A549 (cell line): ENCODE measurements around the gene CALML5. TPM values are rescaled to one million over a fixed set of nuclear protein-coding genes. Genes with fewer than 3 reads are reported as not detected.

Experiments
- ATAC-seq, 2 experiments: fragments of 200-7000 bp in 1 of 2; fragments of >200 bp in 1 of 2; cut with Nextera tagmentation in 1 of 2; cut with Tn5 transposase in 1 of 2; 3 replicates each; pipeline versions ENCODE4 v1.8.0 to v1.9.1; 2018 to 2020; ENCODE audit warnings: mild to moderate bottlenecking in 1 of 2, moderate library complexity in 1 of 2
- CTCF ChIA-PET: fragments of 300-600 bp; sonication (Branson Sonifier 250); formaldehyde crosslinking; extraction: SDS; loops from one replicate; lab custom pipeline; 2021; ENCODE audit warnings: antibody characterized with exemption, inconsistent platforms; lab: Yijun Ruan, JAX
- POLR2A ChIA-PET: fragments of 350-600 bp; formaldehyde crosslinking; extraction: SDS; loops from one replicate; lab custom pipeline; 2021; ENCODE audit warnings: antibody characterized with exemption, inconsistent platforms; lab: Yijun Ruan, JAX
- DNase-seq, 2 experiments: peaks; one replicate each; pipeline versions ENCODE4 v3.0.0 to v3.0.0-alpha.2; 2011 to 2016; ENCODE audit warnings: low read depth in 1 of 2, low spot score in 1 of 2
- FAIRE-seq: peaks from 2 replicates; lab custom pipeline; 2011; peaks lifted over from hg19 to GRCh38; lab: Jason Lieb, UNC
- H3K27ac ChIP-seq, 2 experiments: fragments of >200 bp; sonication (Bioruptor Twin); formaldehyde crosslinking; 3 replicates each; pipeline ENCODE4 v1.5.1; 2016 to 2017
- H3K4me1 ChIP-seq: fragments of >200 bp; sonication (Bioruptor Twin); formaldehyde crosslinking; 3 replicates; pipeline ENCODE4 v1.6.1; 2016
- H3K4me2 ChIP-seq: fragments of >200 bp; sonication (Bioruptor Twin); formaldehyde crosslinking; 3 replicates; pipeline ENCODE4 v1.6.1; 2016
- H3K4me3 ChIP-seq: fragments of >200 bp; sonication (Bioruptor Twin); formaldehyde crosslinking; 3 replicates; pipeline ENCODE4 v1.5.1; 2016
- H3K9me3 ChIP-seq: fragments of >200 bp; sonication (Bioruptor Twin); formaldehyde crosslinking; 3 replicates; pipeline ENCODE4 v1.6.1; 2016
- EHF ChIP-seq: fragments of 250-450 bp; sonication (Bioruptor Pico); IDR thresholded peaks from 2 replicates; pipeline ENCODE4 v1.5.0; 2020; ENCODE audit warnings: mild to moderate bottlenecking
- EHMT2 ChIP-seq: fragments of 200-600 bp; sonication (generic); IDR thresholded peaks from 2 replicates; pipeline ENCODE4 v1.6.1; 2016; ENCODE audit warnings: antibody characterized with exemption, low read depth, mild to moderate bottlenecking, moderate library complexity
- EP300 ChIP-seq, 2 experiments: fragments of >200 bp; sonication (Bioruptor Twin); formaldehyde crosslinking; IDR thresholded peaks; 2 replicates in 1 of 2; 3 replicates in 1 of 2; pipeline ENCODE4 v1.6.1; 2016 to 2017
- FOSL2 ChIP-seq, 2 experiments: fragments of 450-650 bp in 1 of 2; fragments of >200 bp in 1 of 2; sonication (Bioruptor Twin) in 1 of 2; formaldehyde crosslinking; IDR thresholded peaks; 2 replicates each; pipeline versions ENCODE4 v1.5.0 to v1.6.1; 2016 to 2020; ENCODE audit warnings: mild to moderate bottlenecking in 1 of 2, moderate library complexity in 1 of 2
- HES2 ChIP-seq: fragments of >200 bp; sonication (Bioruptor Twin); formaldehyde crosslinking; IDR thresholded peaks from 2 replicates; pipeline ENCODE4 v1.6.1; 2016
- HMGXB4 ChIP-seq: fragments of 250-450 bp; sonication (Bioruptor Pico); IDR thresholded peaks from 2 replicates; pipeline ENCODE4 v1.5.0; 2021; ENCODE audit warnings: mild to moderate bottlenecking, moderate library complexity, borderline replicate concordance
- HOXA7 ChIP-seq: fragments of 250-450 bp; sonication (Bioruptor Pico); IDR thresholded peaks from 2 replicates; pipeline ENCODE4 v1.5.0; 2020; ENCODE audit warnings: mild to moderate bottlenecking, moderate library complexity
- HOXB13 ChIP-seq: fragments of 250-450 bp; sonication (Bioruptor Pico); IDR thresholded peaks from 2 replicates; pipeline ENCODE4 v1.5.0; 2020; ENCODE audit warnings: low read depth, mild to moderate bottlenecking, moderate library complexity
- HOXB5 ChIP-seq: fragments of 250-450 bp; sonication (Bioruptor Pico); IDR thresholded peaks from 2 replicates; pipeline ENCODE4 v1.5.0; 2020; ENCODE audit warnings: mild to moderate bottlenecking, moderate library complexity
- JUN ChIP-seq, 2 experiments: fragments of >200 bp; sonication (Bioruptor Twin); formaldehyde crosslinking; IDR thresholded peaks; 2 replicates in 1 of 2; 3 replicates in 1 of 2; pipeline ENCODE4 v1.6.1; 2016 to 2017
- KDM5A ChIP-seq: fragments of 200-600 bp; sonication (generic); IDR thresholded peaks from 2 replicates; pipeline ENCODE4 v1.6.1; 2016; ENCODE audit warnings: antibody characterized with exemption, mild to moderate bottlenecking
- MAFK ChIP-seq: fragments of 450-650 bp; IDR thresholded peaks from 2 replicates; pipeline ENCODE4 v1.6.1; 2014; ENCODE audit not compliant: partially characterized antibody
- MAX ChIP-seq: IDR thresholded peaks from 2 replicates; pipeline ENCODE4 v1.6.1; 2012
- MYC ChIP-seq: IDR thresholded peaks from 2 replicates; pipeline ENCODE4 v1.6.1; 2012; ENCODE audit warnings: mild to moderate bottlenecking, inconsistent platforms, low read length, improper control_type of control experiment, borderline replicate concordance
- NFE2L2 ChIP-seq: fragments of 150-350 bp; conservative IDR thresholded peaks from 2 replicates; pipeline ENCODE4 v1.6.1; 2014; ENCODE audit warnings: low read length
- NR3C1 ChIP-seq: fragments of >200 bp; sonication (Bioruptor Twin); formaldehyde crosslinking; IDR thresholded peaks from 3 replicates; pipeline ENCODE4 v1.6.1; 2017
- POLR2A ChIP-seq: IDR thresholded peaks from 2 replicates; pipeline ENCODE4 v1.6.1; 2012; ENCODE audit warnings: mild to moderate bottlenecking, low read length
- RAD21 ChIP-seq, 2 experiments: fragments of >200 bp in 1 of 2; sonication (Bioruptor Twin) in 1 of 2; formaldehyde crosslinking in 1 of 2; IDR thresholded peaks in 1 of 2; conservative IDR thresholded peaks in 1 of 2; 2 replicates in 1 of 2; 3 replicates in 1 of 2; pipeline ENCODE4 v1.6.1; 2012 to 2018; ENCODE audit warnings: inconsistent platforms in 1 of 2
- RARB ChIP-seq: fragments of 250-450 bp; sonication (Bioruptor Pico); IDR thresholded peaks from 2 replicates; pipeline ENCODE4 v1.8.0; 2021; ENCODE audit warnings: mild to moderate bottlenecking, moderate library complexity
- RNF2 ChIP-seq: fragments of 200-600 bp; sonication (generic); IDR thresholded peaks from 2 replicates; pipeline ENCODE4 v1.6.1; 2016; ENCODE audit warnings: low read depth, mild to moderate bottlenecking, antibody characterized with exemption, moderate library complexity, borderline replicate concordance
- TFCP2L1 ChIP-seq: fragments of 250-450 bp; sonication (Bioruptor Pico); IDR thresholded peaks from 2 replicates; pipeline ENCODE4 v1.5.0; 2021; ENCODE audit warnings: mild to moderate bottlenecking
- TP53 ChIP-seq: fragments of 250-450 bp; sonication (Bioruptor Pico); IDR thresholded peaks from 2 replicates; pipeline ENCODE4 v1.5.0; 2021; ENCODE audit warnings: mild to moderate bottlenecking, moderate library complexity
- ZNF302 ChIP-seq: fragments of 250-450 bp; sonication (Bioruptor Pico); IDR thresholded peaks from 2 replicates; pipeline ENCODE4 v1.9.0; 2021; ENCODE audit warnings: inconsistent platforms, mild to moderate bottlenecking, moderate library complexity
- ZSCAN20 ChIP-seq: fragments of 250-450 bp; sonication (Bioruptor Pico); IDR thresholded peaks from 2 replicates; pipeline ENCODE4 v1.8.0; 2022; ENCODE audit warnings: mild to moderate bottlenecking, moderate library complexity
- WGBS: methylation state at CpG from one replicate; pipeline ENCODE4 v1.1.6; 2017; ENCODE audit errors: missing lambda C conversion rate; 5-methylcytosine and 5-hydroxymethylcytosine counted together
- polyA plus RNA-seq, 4 experiments: library from polyadenylated mRNA; depleted of rRNA in 3 of 4; stranded (reverse); fragments of >200 nt; fragmentation: RNase III in 1 of 4; extraction: RNeasy Plus Mini Kit Qiagen cat#74134 plus additional on column Dnase treatment in 1 of 4; gene quantifications; 2 replicates in 3 of 4; 3 replicates in 1 of 4; pipeline ENCODE4 v1.2.3, GENCODE V29; 2011 to 2017
- TF ChIP-seq, protein P1 (sequence below): fragments of >200 bp; sonication (Bioruptor Twin); formaldehyde crosslinking; IDR thresholded peaks from 3 replicates; pipeline ENCODE4 v1.5.1; 2016
- TF ChIP-seq, protein P2 (sequence below): fragments of 250-450 bp; sonication (Bioruptor Pico); IDR thresholded peaks from 2 replicates; pipeline ENCODE4 v1.5.0; 2020; ENCODE audit warnings: low read depth, mild to moderate bottlenecking, moderate library complexity

CALML5 gene
- polyA plus RNA-seq, 2 of the 4 experiments (the other 2 are of a cell fraction): not detected

DNA sequence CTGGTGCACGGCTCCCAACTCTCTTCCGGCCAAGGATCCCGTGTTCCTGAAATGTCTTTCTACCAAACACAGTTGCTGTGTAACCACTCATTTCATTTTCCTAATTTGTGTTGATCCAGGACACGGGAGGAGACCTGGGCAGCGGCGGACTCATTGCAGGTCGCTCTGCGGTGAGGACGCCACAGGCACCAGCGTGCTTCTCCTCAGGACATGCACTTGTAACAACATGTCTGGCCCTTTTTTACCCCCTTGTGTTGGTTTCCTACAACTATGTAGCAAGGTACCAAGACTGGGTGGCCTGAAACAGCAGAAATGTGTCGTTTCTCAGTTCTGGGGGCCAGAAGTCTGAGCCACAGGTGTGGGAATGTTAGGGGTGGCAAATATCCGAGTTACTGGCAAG, 18.2 kb downstream of the CALML5 start (continued):
- TF ChIP-seq, protein P1, sequence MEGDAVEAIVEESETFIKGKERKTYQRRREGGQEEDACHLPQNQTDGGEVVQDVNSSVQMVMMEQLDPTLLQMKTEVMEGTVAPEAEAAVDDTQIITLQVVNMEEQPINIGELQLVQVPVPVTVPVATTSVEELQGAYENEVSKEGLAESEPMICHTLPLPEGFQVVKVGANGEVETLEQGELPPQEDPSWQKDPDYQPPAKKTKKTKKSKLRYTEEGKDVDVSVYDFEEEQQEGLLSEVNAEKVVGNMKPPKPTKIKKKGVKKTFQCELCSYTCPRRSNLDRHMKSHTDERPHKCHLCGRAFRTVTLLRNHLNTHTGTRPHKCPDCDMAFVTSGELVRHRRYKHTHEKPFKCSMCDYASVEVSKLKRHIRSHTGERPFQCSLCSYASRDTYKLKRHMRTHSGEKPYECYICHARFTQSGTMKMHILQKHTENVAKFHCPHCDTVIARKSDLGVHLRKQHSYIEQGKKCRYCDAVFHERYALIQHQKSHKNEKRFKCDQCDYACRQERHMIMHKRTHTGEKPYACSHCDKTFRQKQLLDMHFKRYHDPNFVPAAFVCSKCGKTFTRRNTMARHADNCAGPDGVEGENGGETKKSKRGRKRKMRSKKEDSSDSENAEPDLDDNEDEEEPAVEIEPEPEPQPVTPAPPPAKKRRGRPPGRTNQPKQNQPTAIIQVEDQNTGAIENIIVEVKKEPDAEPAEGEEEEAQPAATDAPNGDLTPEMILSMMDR: no peak
- TF ChIP-seq FOSL2 (IDR thresholded peaks at IDR 0.05) (no peak), FOSL2 (CRISPR knock-in tag; IDR thresholded peaks at IDR 0.05) (no peak), ZSCAN20 (CRISPR knock-in tag) (no peak), RARB (CRISPR knock-in tag) (no peak), MAFK (no peak), HOXB13 (no peak), HES2 (no peak), ZNF302 (CRISPR knock-in tag) (no peak), RNF2 (no peak), MYC (no peak)

GRCh38 chr10:5480162-5480941, 19.0 kb downstream of the CALML5 start:
- Histone ChIP-seq H3K27ac (no peak overlapping the region), H3K4me3 (no peak overlapping the region)
- no peak for TF ChIP-seq NR3C1
- TF ChIP-seq EHF (CRISPR knock-in tag): no peak
- no peak for TF ChIP-seq ZSCAN20 (CRISPR knock-in tag)
- no peak for TF ChIP-seq RNF2
- no peak for TF ChIP-seq EHMT2
- TF ChIP-seq HOXB13: no peak
- TF ChIP-seq, all 56 proteins: peak for 0
- H3K9me3 ChIP-seq: no peaks in the 10 kb centered on the region
- DNase-seq (no peak), FAIRE-seq (no peak), ATAC-seq (no peak)
- CTCF ChIA-PET: interaction anchor here (0.8 kb wide), 1 partner anchor 30 kb away, joined by 4 read pairs; no protein-coding TSS in a partner anchor
- no peak overlapping the region for H3K4me2 ChIP-seq
- 81% methylated on average over 21 of the region's 21 CpGs for WGBS
- POLR2A ChIA-PET: no interaction called here
- H3K4me1 ChIP-seq: no peaks in the 10 kb centered on the region

- Histone ChIP-seq H3K4me1 (peaks cover 3% of the 10 kb centered on the region; the same call in 1 of the 3 replicates), H3K9me3 (no peaks in the 10 kb centered on the region), H3K4me3 (no peak overlapping the region), H3K4me2 (no peak overlapping the region), H3K27ac (no peak overlapping the region)
- POLR2A ChIA-PET: no interaction called here
- TF ChIP-seq TP53 (CRISPR knock-in tag) (no peak), HMGXB4 (CRISPR knock-in tag) (no peak), RAD21 (conservative IDR thresholded peaks at IDR 0.05 in 1 of 2, IDR thresholded peaks at IDR 0.05 in 1 of 2) (no peak), NR3C1 (no peak), NFE2L2 (no peak), HOXB5 (CRISPR knock-in tag) (no peak), KDM5A (no peak), EP300 (IDR thresholded peaks at IDR 0.05) (no peak), HOXA7 (no peak), MAX (no peak), POLR2A (no peak), TFCP2L1 (CRISPR knock-in tag) (no peak), JUN (IDR thresholded peaks at IDR 0.05) (no peak)
- TF ChIP-seq, protein P2, sequence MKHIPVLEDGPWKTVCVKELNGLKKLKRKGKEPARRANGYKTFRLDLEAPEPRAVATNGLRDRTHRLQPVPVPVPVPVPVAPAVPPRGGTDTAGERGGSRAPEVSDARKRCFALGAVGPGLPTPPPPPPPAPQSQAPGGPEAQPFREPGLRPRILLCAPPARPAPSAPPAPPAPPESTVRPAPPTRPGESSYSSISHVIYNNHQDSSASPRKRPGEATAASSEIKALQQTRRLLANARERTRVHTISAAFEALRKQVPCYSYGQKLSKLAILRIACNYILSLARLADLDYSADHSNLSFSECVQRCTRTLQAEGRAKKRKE: no peak
- CTCF ChIA-PET: interaction anchor here (0.8 to 1.8 kb wide), 2 partner anchors 31 to 144 kb away, joined by 4 to 8 read pairs; no protein-coding TSS in a partner anchor
- ATAC-seq: no peak; a peak in 1 of 6 replicates
- FAIRE-seq: no peak
- no peak for DNase-seq
- WGBS: 89% methylated on average over 13 of the region's 14 CpGs
Measured at GRCh38 chr10:5479481-5480161, 19.7 kb downstream of the CALML5 start.
